ENCODE measurements around the gene ARHGEF25. TPM values are rescaled to one million over a fixed set of nuclear protein-coding genes. Genes with fewer than 3 reads are reported as not detected.

The ARHGEF25 gene
- total RNA-seq, 4 donors from 2014 or later: 77.7 to 133 (median 111) TPM

DNA sequence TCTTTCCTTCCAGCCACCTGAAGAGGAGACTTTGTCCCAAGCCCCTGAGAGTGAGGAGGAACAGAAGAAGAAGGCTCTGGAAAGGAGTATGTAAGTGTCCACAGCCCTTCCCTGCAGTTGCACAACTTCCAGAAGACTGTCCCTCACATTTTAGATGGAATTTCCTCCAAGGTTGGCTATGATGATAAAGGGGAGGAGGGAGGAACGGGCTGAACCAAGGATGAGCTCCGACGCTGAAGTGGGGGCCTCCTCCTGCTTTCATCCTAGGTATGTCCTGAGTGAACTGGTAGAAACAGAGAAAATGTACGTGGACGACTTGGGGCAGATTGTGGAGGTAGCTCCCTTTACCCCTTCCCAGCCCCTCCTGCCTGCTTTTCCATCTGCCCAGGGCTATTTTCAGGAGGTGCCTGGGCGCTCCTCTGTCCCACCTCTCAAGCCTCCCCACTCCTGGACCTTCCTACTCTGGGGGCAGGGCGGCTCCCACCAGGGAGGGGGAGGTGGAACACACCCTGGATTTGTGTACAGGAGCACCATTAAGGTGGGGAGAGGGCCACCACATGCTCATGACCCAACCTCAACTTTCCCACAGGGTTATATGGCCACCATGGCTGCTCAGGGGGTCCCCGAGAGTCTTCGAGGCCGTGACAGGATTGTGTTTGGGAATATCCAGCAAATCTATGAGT lies 2.3 kb downstream of the ARHGEF25 start:
- no peaks in the 10 kb centered on the region for H3K9me3 ChIP-seq
- 80% methylated on average over 9 of the region's 10 CpGs for WGBS
- intact Hi-C loops (cut with DNase I): no loop called here
- peaks cover 0 to 17% (median 0%) of the 10 kb centered on the region in 4 donors for H3K27me3 ChIP-seq
- DNase-seq (ENCODE audit: extremely low spot score): no peak
- H3K36me3 ChIP-seq: peaks cover 11 to 55% (median 26%) of the 10 kb centered on the region in 4 donors
- peak overlapping the region in 3 of 4 donors; percentile 9 to 93 (median 92) for H3K4me3 ChIP-seq
- H3K4me1 ChIP-seq: peaks cover 50 to 82% (median 79%) of the 10 kb centered on the region in 4 donors
- TF ChIP-seq, protein P1, sequence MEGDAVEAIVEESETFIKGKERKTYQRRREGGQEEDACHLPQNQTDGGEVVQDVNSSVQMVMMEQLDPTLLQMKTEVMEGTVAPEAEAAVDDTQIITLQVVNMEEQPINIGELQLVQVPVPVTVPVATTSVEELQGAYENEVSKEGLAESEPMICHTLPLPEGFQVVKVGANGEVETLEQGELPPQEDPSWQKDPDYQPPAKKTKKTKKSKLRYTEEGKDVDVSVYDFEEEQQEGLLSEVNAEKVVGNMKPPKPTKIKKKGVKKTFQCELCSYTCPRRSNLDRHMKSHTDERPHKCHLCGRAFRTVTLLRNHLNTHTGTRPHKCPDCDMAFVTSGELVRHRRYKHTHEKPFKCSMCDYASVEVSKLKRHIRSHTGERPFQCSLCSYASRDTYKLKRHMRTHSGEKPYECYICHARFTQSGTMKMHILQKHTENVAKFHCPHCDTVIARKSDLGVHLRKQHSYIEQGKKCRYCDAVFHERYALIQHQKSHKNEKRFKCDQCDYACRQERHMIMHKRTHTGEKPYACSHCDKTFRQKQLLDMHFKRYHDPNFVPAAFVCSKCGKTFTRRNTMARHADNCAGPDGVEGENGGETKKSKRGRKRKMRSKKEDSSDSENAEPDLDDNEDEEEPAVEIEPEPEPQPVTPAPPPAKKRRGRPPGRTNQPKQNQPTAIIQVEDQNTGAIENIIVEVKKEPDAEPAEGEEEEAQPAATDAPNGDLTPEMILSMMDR (IDR thresholded peaks at IDR 0.05): no peak
- TF ChIP-seq EP300 (IDR thresholded peaks at IDR 0.05): no peak
- no peak for TF ChIP-seq POLR2A (IDR thresholded peaks at IDR 0.05; ENCODE audit: low read depth)
- no peak for TF ChIP-seq POLR2AphosphoS5 (IDR thresholded peaks at IDR 0.05)
- peak overlapping the region; percentile 95 to 99 (median 96) for H3K27ac ChIP-seq (replicated peaks in 1 of 4)

- H3K4me3 ChIP-seq: peak overlapping the region in 2 of 4 donors; percentile 9 to 28
- peak overlapping the region; percentile 95 to 99 (median 96) for H3K27ac ChIP-seq (replicated peaks in 1 of 4)
- peaks cover 9 to 47% (median 24%) of the 10 kb centered on the region in 4 donors for H3K36me3 ChIP-seq
- H3K9me3 ChIP-seq: no peaks in the 10 kb centered on the region
- DNase-seq (ENCODE audit: extremely low spot score): no peak
- peaks cover 49 to 75% (median 72%) of the 10 kb centered on the region in 4 donors for H3K4me1 ChIP-seq
- no peak for TF ChIP-seq EP300 (IDR thresholded peaks at IDR 0.05)
- TF ChIP-seq POLR2A (IDR thresholded peaks at IDR 0.05; ENCODE audit: low read depth): no peak
- TF ChIP-seq, protein P1 (IDR thresholded peaks at IDR 0.05): no peak
- no peak for TF ChIP-seq POLR2AphosphoS5 (IDR thresholded peaks at IDR 0.05)
- intact Hi-C loops (cut with DNase I): no loop called here
- H3K27me3 ChIP-seq: peaks cover 0 to 17% (median 0%) of the 10 kb centered on the region in 4 donors
- WGBS: 50% methylated on average over 8 of the region's 14 CpGs
Measured at GRCh38 chr12:57614178-57614947, 3.1 kb downstream of the ARHGEF25 start.

DNA sequence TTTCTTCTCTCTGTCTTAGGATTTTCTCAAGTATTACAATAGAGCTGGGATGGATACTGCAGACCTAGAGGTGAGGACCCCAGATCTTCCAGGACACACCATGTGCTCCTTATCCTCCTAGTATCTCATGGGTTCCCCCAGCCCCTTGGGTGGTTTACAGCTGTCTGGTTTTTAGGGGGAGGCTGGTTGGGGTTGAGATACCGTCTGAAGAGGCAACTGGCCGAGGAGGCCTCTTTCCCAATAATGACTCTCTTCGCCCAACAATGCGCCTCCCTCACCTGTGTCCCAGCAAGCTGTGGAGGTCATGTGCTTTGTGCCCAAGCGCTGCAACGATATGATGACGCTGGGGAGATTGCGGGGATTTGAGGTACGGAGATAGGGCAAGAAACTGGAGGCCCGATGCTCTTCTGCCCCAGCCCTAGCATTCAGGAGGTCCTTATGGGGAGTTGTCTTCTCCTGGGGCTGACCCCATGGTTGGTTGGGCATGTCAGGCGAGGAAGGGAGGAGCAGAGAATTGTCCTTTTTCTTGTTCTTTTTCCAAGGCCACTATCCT lies 3.8 kb downstream of the ARHGEF25 start:
- 75% methylated on average over 11 of the region's 11 CpGs for WGBS
- Histone ChIP-seq H3K9me3 (no peaks in the 10 kb centered on the region), H3K27me3 (peaks cover 0 to 21% (median 0%) of the 10 kb centered on the region in 4 donors), H3K4me1 (peaks cover 42 to 75% (median 68%) of the 10 kb centered on the region in 4 donors), H3K27ac (replicated peaks in 1 of 4) (peak overlapping the region in 3 of 4 donors; percentile 95 to 99 (median 95)), H3K36me3 (peaks cover 9 to 47% (median 24%) of the 10 kb centered on the region in 4 donors), H3K4me3 (no peak overlapping the region)
- intact Hi-C loops (cut with DNase I): no loop called here
- no peak for TF ChIP-seq POLR2A (IDR thresholded peaks at IDR 0.05; ENCODE audit: low read depth)
- TF ChIP-seq EP300 (IDR thresholded peaks at IDR 0.05): no peak
- no peak for TF ChIP-seq POLR2AphosphoS5 (IDR thresholded peaks at IDR 0.05)
- TF ChIP-seq, protein P1 (IDR thresholded peaks at IDR 0.05): no peak
- no peak for DNase-seq (ENCODE audit: extremely low spot score)

GRCh38 chr12:57615637-57616036 lies 4.4 kb downstream of the ARHGEF25 start:
- DNase-seq (ENCODE audit: extremely low spot score): no peak
- 80% methylated on average over 5 of the region's 5 CpGs for WGBS
- Histone ChIP-seq H3K27me3 (peaks cover 0 to 27% (median 2%) of the 10 kb centered on the region in 4 donors), H3K4me1 (peaks cover 39 to 75% (median 66%) of the 10 kb centered on the region in 4 donors), H3K36me3 (peaks cover 9 to 47% (median 24%) of the 10 kb centered on the region in 4 donors), H3K4me3 (no peak overlapping the region), H3K9me3 (no peaks in the 10 kb centered on the region), H3K27ac (replicated peaks in 1 of 4) (peak overlapping the region in 2 of 4 donors; percentile 40 to 95)
- intact Hi-C loops (cut with DNase I): no loop called here
- TF ChIP-seq POLR2A (IDR thresholded peaks at IDR 0.05; ENCODE audit: low read depth) (no peak), EP300 (IDR thresholded peaks at IDR 0.05) (no peak), POLR2AphosphoS5 (IDR thresholded peaks at IDR 0.05) (no peak)
- TF ChIP-seq, protein P1 (IDR thresholded peaks at IDR 0.05): no peak
